Trophoblast cell (in vitro differentiated cells and primary cell): ENCODE measurements around the gene PAK6.

Source experiments
- DNase-seq, 2 donors: peaks; one replicate each; pipeline ENCODE4 v3.0.0-alpha.2; 2016
- H2AFZ ChIP-seq: 2 replicates; pipeline ENCODE4 v1.6.1; 2013; ENCODE audit warnings: low read length, moderate library complexity, mild to moderate bottlenecking; ENCODE audit not compliant: insufficient read depth, poor library complexity
- H2AK5ac ChIP-seq: 2 replicates; pipeline ENCODE4 v1.6.1; 2013; ENCODE audit warnings: mild to moderate bottlenecking, low read length
- H2BK120ac ChIP-seq: 2 replicates; pipeline ENCODE4 v1.6.1; 2013; ENCODE audit warnings: low read length, mild to moderate bottlenecking, moderate library complexity; ENCODE audit not compliant: insufficient read depth, poor library complexity
- H2BK12ac ChIP-seq: 2 replicates; pipeline ENCODE4 v1.6.1; 2013; ENCODE audit warnings: mild to moderate bottlenecking, low read length, moderate library complexity
- H2BK5ac ChIP-seq: 2 replicates; pipeline ENCODE4 v1.6.1; 2013; ENCODE audit warnings: low read length, low read depth, moderate library complexity, mild to moderate bottlenecking; ENCODE audit not compliant: poor library complexity
- H3K14ac ChIP-seq: 2 replicates; pipeline ENCODE4 v1.6.1; 2013; ENCODE audit warnings: mild to moderate bottlenecking, low read length
- H3K18ac ChIP-seq: 2 replicates; pipeline ENCODE4 v1.6.1; 2013; ENCODE audit warnings: mild to moderate bottlenecking, low read length
- H3K23ac ChIP-seq: 2 replicates; pipeline ENCODE4 v1.6.1; 2013; ENCODE audit warnings: low read length
- H3K27ac ChIP-seq: 2 replicates; pipeline ENCODE4 v1.5.1; 2013; ENCODE audit warnings: low read depth, mild to moderate bottlenecking, inconsistent platforms, low read length, moderate library complexity
- H3K27me3 ChIP-seq: 2 replicates; pipeline ENCODE4 v1.6.1; 2013; ENCODE audit warnings: inconsistent platforms, mild to moderate bottlenecking, low read length, moderate library complexity; ENCODE audit not compliant: insufficient read depth
- H3K36me3 ChIP-seq, 2 experiments: 1 replicate in 1 of 2; 2 replicates in 1 of 2; pipeline ENCODE4 v1.6.1; 2013; ENCODE audit warnings: low read length in 2 of 2, mild to moderate bottlenecking in 2 of 2, moderate library complexity in 1 of 2; ENCODE audit not compliant: insufficient read depth in 2 of 2, control insufficient read depth in 1 of 2
- H3K4ac ChIP-seq: 2 replicates; pipeline ENCODE4 v1.6.1; 2013; ENCODE audit warnings: low read depth, mild to moderate bottlenecking, low read length, moderate library complexity
- H3K4me1 ChIP-seq, 2 experiments: 1 replicate in 1 of 2; 2 replicates in 1 of 2; pipeline ENCODE4 v1.6.1; 2013; ENCODE audit warnings: low read length in 2 of 2, mild to moderate bottlenecking in 2 of 2, moderate library complexity in 1 of 2; ENCODE audit not compliant: insufficient read depth in 2 of 2, control insufficient read depth in 1 of 2
- H3K4me2 ChIP-seq: 2 replicates; pipeline ENCODE4 v1.6.1; 2013; ENCODE audit warnings: inconsistent platforms, mild to moderate bottlenecking, low read length, moderate library complexity
- H3K4me3 ChIP-seq: 2 replicates; pipeline ENCODE4 v1.5.1; 2013; ENCODE audit warnings: mild to moderate bottlenecking, low read depth, low read length, inconsistent platforms
- H3K79me1 ChIP-seq: one replicate; pipeline ENCODE4 v1.6.1; 2013; ENCODE audit warnings: low read length
- H3K79me2 ChIP-seq: 2 replicates; pipeline ENCODE4 v1.6.1; 2013; ENCODE audit warnings: low read length, mild to moderate bottlenecking; ENCODE audit not compliant: control insufficient read depth, insufficient read depth, poor library complexity
- H3K9ac ChIP-seq: 2 replicates; pipeline ENCODE4 v1.6.1; 2013; ENCODE audit warnings: mild to moderate bottlenecking, low read length
- H3K9me3 ChIP-seq: 2 replicates; pipeline ENCODE4 v1.6.1; 2013; ENCODE audit warnings: low read depth, mild to moderate bottlenecking, control low read depth, inconsistent platforms, low read length; ENCODE audit not compliant: insufficient read depth
- H4K12ac ChIP-seq: 2 replicates; pipeline ENCODE4 v1.6.1; 2013; ENCODE audit warnings: low read depth, mild to moderate bottlenecking, low read length, moderate library complexity
- H4K8ac ChIP-seq: 2 replicates; pipeline ENCODE4 v1.6.1; 2013; ENCODE audit warnings: low read depth, mild to moderate bottlenecking, low read length, moderate library complexity
- H4K91ac ChIP-seq: one replicate; pipeline ENCODE4 v1.6.1; 2013; ENCODE audit warnings: low read depth, mild to moderate bottlenecking, low read length, moderate library complexity
- WGBS: extraction: QIAGEN DNeasy Blood & Tissue Kit; methylation state at CpG from one replicate; pipeline ENCODE4 v1.1.7; 2013; ENCODE audit warnings: missing lambda C conversion rate; ENCODE audit not compliant: insufficient read length, insufficient coverage; ENCODE audit errors: extremely low coverage; 5-methylcytosine and 5-hydroxymethylcytosine counted together

The PAK6 gene

GRCh38 chr15:40198355-40199085, 40.3 kb upstream of the PAK6 start:
- no CpG with 5 or more reads among the region's 1 CpG for WGBS
- H3K27ac ChIP-seq, result no peak overlapping the region
- no peaks in the 10 kb centered on the region for H3K27me3 ChIP-seq
- DNase-seq, result no peak
- no peak overlapping the region for H4K91ac ChIP-seq
- H3K4me3 ChIP-seq, result no peak overlapping the region
- no peak overlapping the region for H3K4ac ChIP-seq
- H3K18ac ChIP-seq, result no peak overlapping the region
- no peak overlapping the region for H4K8ac ChIP-seq
- H3K79me1 ChIP-seq, result no peaks in the 10 kb centered on the region
- no peaks in the 10 kb centered on the region for H3K4me1 ChIP-seq
- H3K9ac ChIP-seq, result no peak overlapping the region
- no peaks in the 10 kb centered on the region for H3K79me2 ChIP-seq
- no peaks in the 10 kb centered on the region for H3K9me3 ChIP-seq
- no peak overlapping the region for H3K4me2 ChIP-seq
- no peak overlapping the region for H2AK5ac ChIP-seq
- H2BK12ac ChIP-seq, result no peak overlapping the region
- H3K36me3 ChIP-seq, result peaks cover 0 to 8% of the 10 kb centered on the region in 2 experiments
- H2AFZ ChIP-seq, result no peak overlapping the region
- H3K14ac ChIP-seq, result no peak overlapping the region
- no peak overlapping the region for H2BK120ac ChIP-seq
- H2BK5ac ChIP-seq, result no peak overlapping the region
- H4K12ac ChIP-seq, result no peak overlapping the region
- no peak overlapping the region for H3K23ac ChIP-seq

- no peak overlapping the region for H4K91ac ChIP-seq
- no peak overlapping the region for H3K9ac ChIP-seq
- H3K4me2 ChIP-seq, result no peak overlapping the region
- H3K4ac ChIP-seq, result no peak overlapping the region
- H3K27me3 ChIP-seq, result no peaks in the 10 kb centered on the region
- H4K12ac ChIP-seq, result no peak overlapping the region
- no CpG with 5 or more reads among the region's 1 CpG for WGBS
- H3K79me2 ChIP-seq, result no peaks in the 10 kb centered on the region
- H4K8ac ChIP-seq, result no peak overlapping the region
- no peaks in the 10 kb centered on the region for H3K79me1 ChIP-seq
- DNase-seq, result no peak
- no peak overlapping the region for H3K14ac ChIP-seq
- H2AK5ac ChIP-seq, result no peak overlapping the region
- no peak overlapping the region for H2BK12ac ChIP-seq
- H2BK5ac ChIP-seq, result no peak overlapping the region
- H3K9me3 ChIP-seq, result no peaks in the 10 kb centered on the region
- H3K23ac ChIP-seq, result no peak overlapping the region
- no peak overlapping the region for H3K27ac ChIP-seq
- no peak overlapping the region for H3K4me3 ChIP-seq
- H3K36me3 ChIP-seq, result peaks cover 9 to 14% of the 10 kb centered on the region in 2 experiments
- no peak overlapping the region for H3K18ac ChIP-seq
- no peak overlapping the region for H2AFZ ChIP-seq
- no peaks in the 10 kb centered on the region for H3K4me1 ChIP-seq
- H2BK120ac ChIP-seq, result no peak overlapping the region
Observed at GRCh38 chr15:40204100-40204499, 34.8 kb upstream of the PAK6 start.

GRCh38 chr15:40217166-40217824, 21.6 kb upstream of the PAK6 start:
- Histone ChIP-seq H4K12ac (no peak overlapping the region), H2BK120ac (no peak overlapping the region), H2BK12ac (no peak overlapping the region), H4K8ac (no peak overlapping the region), H3K4ac (no peak overlapping the region), H3K9me3 (no peaks in the 10 kb centered on the region), H3K4me3 (no peak overlapping the region), H4K91ac (no peak overlapping the region), H2AFZ (no peak overlapping the region), H3K4me2 (no peak overlapping the region), H3K18ac (no peak overlapping the region), H3K4me1 (no peaks in the 10 kb centered on the region), H3K23ac (no peak overlapping the region), H3K27ac (no peak overlapping the region), H3K79me2 (no peaks in the 10 kb centered on the region), H3K79me1 (no peaks in the 10 kb centered on the region), H3K27me3 (no peaks in the 10 kb centered on the region), H3K36me3 (peaks cover 8 to 12% of the 10 kb centered on the region in 2 experiments), H2BK5ac (no peak overlapping the region), H2AK5ac (no peak overlapping the region), H3K9ac (no peak overlapping the region), H3K14ac (no peak overlapping the region)
- peak; percentile 52 to 95 for DNase-seq
- no CpG with 5 or more reads among the region's 6 CpGs for WGBS

- no peak overlapping the region for H2BK5ac ChIP-seq
- no peaks in the 10 kb centered on the region for H3K79me1 ChIP-seq
- H3K27ac ChIP-seq, result no peak overlapping the region
- H3K4ac ChIP-seq, result no peak overlapping the region
- no peaks in the 10 kb centered on the region for H3K4me1 ChIP-seq
- no peaks in the 10 kb centered on the region for H3K79me2 ChIP-seq
- H2BK12ac ChIP-seq, result no peak overlapping the region
- no peak overlapping the region for H2BK120ac ChIP-seq
- peaks cover 5 to 12% of the 10 kb centered on the region in 2 experiments for H3K36me3 ChIP-seq
- H3K9ac ChIP-seq, result no peak overlapping the region
- no CpG with 5 or more reads among the region's 1 CpG for WGBS
- no peak overlapping the region for H2AFZ ChIP-seq
- no peak overlapping the region for H2AK5ac ChIP-seq
- H4K8ac ChIP-seq, result no peak overlapping the region
- no peak for DNase-seq
- no peak overlapping the region for H3K23ac ChIP-seq
- no peak overlapping the region for H4K12ac ChIP-seq
- H3K14ac ChIP-seq, result no peak overlapping the region
- no peaks in the 10 kb centered on the region for H3K27me3 ChIP-seq
- H3K4me3 ChIP-seq, result no peak overlapping the region
- no peak overlapping the region for H3K18ac ChIP-seq
- no peak overlapping the region for H3K4me2 ChIP-seq
- H4K91ac ChIP-seq, result no peak overlapping the region
- no peaks in the 10 kb centered on the region for H3K9me3 ChIP-seq
Observed at GRCh38 chr15:40219801-40220200, 19.1 kb upstream of the PAK6 start.
